HepG2 (cell line): ENCODE measurements around the gene NUDT8. TPM values are rescaled to one million over a fixed set of nuclear protein-coding genes. Genes with fewer than 3 reads are reported as not detected.
A peak's percentile ranks its signal among the peaks of the same experiment; 100 is the strongest.

Experiments used
- CCAR2 ChIP-seq: fragments of 200-400 bp; formaldehyde crosslinking; optimal IDR thresholded peaks from 2 replicates; pipeline ENCODE3; 2018; ENCODE audit warnings: low read depth, mild to moderate bottlenecking, low read length, moderate library complexity
- DPF2 ChIP-seq: sonication (generic); formaldehyde crosslinking; IDR thresholded peaks from 2 replicates; pipeline ENCODE4 v1.4.0; 2020; ENCODE audit warnings: mild to moderate bottlenecking, low read depth, missing genetic modification reagents, borderline replicate concordance
- HDAC6 ChIP-seq: fragments of 200-600 bp; sonication (generic); IDR thresholded peaks from 2 replicates; pipeline ENCODE4 v1.7.0; 2017; ENCODE audit warnings: mild to moderate bottlenecking, antibody characterized with exemption, low read length, low read depth
- IRF9 ChIP-seq: sonication (generic); formaldehyde crosslinking; IDR thresholded peaks from 2 replicates; pipeline ENCODE4 v1.8.0; 2022; ENCODE audit warnings: missing genetic modification reagents, mild to moderate bottlenecking, borderline replicate concordance
- MED8 ChIP-seq: sonication (generic); formaldehyde crosslinking; IDR thresholded peaks from 2 replicates; pipeline ENCODE4 v1.8.1; 2023; ENCODE audit warnings: mild to moderate bottlenecking, missing genetic modification reagents; ENCODE audit not compliant: insufficient replicate concordance
- REXO4 ChIP-seq: sonication (generic); formaldehyde crosslinking; IDR thresholded peaks from 2 replicates; pipeline ENCODE4 v1.8.0; 2022; ENCODE audit warnings: missing genetic modification reagents, mild to moderate bottlenecking, borderline replicate concordance
- TOPORS ChIP-seq: sonication (generic); formaldehyde crosslinking; IDR thresholded peaks from 2 replicates; pipeline ENCODE4 v1.8.0; 2023; ENCODE audit warnings: mild to moderate bottlenecking, missing genetic modification reagents
- ZBTB40 ChIP-seq, 2 experiments: fragments of 450-650 bp in 1 of 2; sonication (generic) in 1 of 2; formaldehyde crosslinking in 1 of 2; IDR thresholded peaks; 2 replicates each; pipeline versions ENCODE4 v1.6.1 to v1.8.0; 2016 to 2022; ENCODE audit warnings: antibody characterized with exemption in 1 of 2, mild to moderate bottlenecking in 1 of 2, missing genetic modification reagents in 1 of 2
- ZNF232 ChIP-seq: sonication (generic); formaldehyde crosslinking; IDR thresholded peaks from 2 replicates; pipeline ENCODE4 v1.4.0; 2020; ENCODE audit warnings: missing genetic modification reagents, borderline replicate concordance
- ZNF292 ChIP-seq: sonication (generic); formaldehyde crosslinking; IDR thresholded peaks from 2 replicates; pipeline ENCODE4 v1.8.1; 2022; ENCODE audit warnings: mild to moderate bottlenecking, low read depth, missing genetic modification reagents, borderline replicate concordance
- ZNF572 ChIP-seq: sonication (generic); formaldehyde crosslinking; IDR thresholded peaks from 2 replicates; pipeline ENCODE4 v1.5.1; 2020; ENCODE audit warnings: mild to moderate bottlenecking, missing genetic modification reagents
- ZNF616 ChIP-seq: sonication (generic); formaldehyde crosslinking; IDR thresholded peaks from 2 replicates; pipeline ENCODE4 v1.5.0; 2020; ENCODE audit warnings: low read depth, mild to moderate bottlenecking, missing genetic modification reagents
- ZNF839 ChIP-seq: sonication (generic); formaldehyde crosslinking; IDR thresholded peaks from 2 replicates; pipeline ENCODE4 v1.4.0; 2020; ENCODE audit warnings: missing genetic modification reagents, mild to moderate bottlenecking, borderline replicate concordance
- polyA plus RNA-seq, 8 experiments: library from polyadenylated mRNA; depleted of rRNA in 3 of 8; stranded (reverse) in 7 of 8; unstranded in 1 of 8; fragments of >200 nt; fragmentation: Illumina TruSeq in 4 of 8; extraction: Trizol in 4 of 8; gene quantifications; 2 replicates each; pipeline versions ENCODE4 v1.2.1 to v1.2.3, GENCODE V29; 2011 to 2016; ENCODE audit warnings: low read depth in 4 of 8, missing spikeins in 1 of 8, mixed read lengths in 1 of 8; ENCODE audit not compliant: insufficient read depth in 1 of 8
- total RNA-seq, 5 experiments: library from RNA; depleted of rRNA; stranded (reverse); fragments of >200 nt; fragmentation: Illumina TruSeq; extraction: Trizol; gene quantifications; 2 replicates each; pipeline ENCODE4 v1.2.3, GENCODE V29; 2016; ENCODE audit warnings: low read depth in 1 of 5
- TF ChIP-seq, protein P1 (sequence below): IDR thresholded peaks from 2 replicates; pipeline ENCODE4 v1.6.1; 2016

Gene NUDT8
- total and polyA plus RNA-seq, 2 of the 13 experiments (the other 11 are each of a cell fraction or from before 2014, with no cell fraction given) = 6.7 to 25.8 TPM

- TF ChIP-seq ZBTB40 (IDR thresholded peaks at IDR 0.05) (no peak), ZBTB40 (CRISPR knock-in tag; IDR thresholded peaks at IDR 0.05) (no peak), CCAR2 (no peak), HDAC6 (no peak), ZNF616 (CRISPR knock-in tag) (no peak), ZNF232 (CRISPR knock-in tag) (no peak), TOPORS (CRISPR knock-in tag) (no peak), IRF9 (no peak), ZNF572 (CRISPR knock-in tag) (no peak), DPF2 (CRISPR knock-in tag) (no peak), ZNF839 (no peak), REXO4 (CRISPR knock-in tag) (no peak), MED8 (no peak), ZNF292 (CRISPR knock-in tag) (0 out of 2 replicates have a peak, but pooled peaks have one; percentile 42)
- TF ChIP-seq, protein P1, sequence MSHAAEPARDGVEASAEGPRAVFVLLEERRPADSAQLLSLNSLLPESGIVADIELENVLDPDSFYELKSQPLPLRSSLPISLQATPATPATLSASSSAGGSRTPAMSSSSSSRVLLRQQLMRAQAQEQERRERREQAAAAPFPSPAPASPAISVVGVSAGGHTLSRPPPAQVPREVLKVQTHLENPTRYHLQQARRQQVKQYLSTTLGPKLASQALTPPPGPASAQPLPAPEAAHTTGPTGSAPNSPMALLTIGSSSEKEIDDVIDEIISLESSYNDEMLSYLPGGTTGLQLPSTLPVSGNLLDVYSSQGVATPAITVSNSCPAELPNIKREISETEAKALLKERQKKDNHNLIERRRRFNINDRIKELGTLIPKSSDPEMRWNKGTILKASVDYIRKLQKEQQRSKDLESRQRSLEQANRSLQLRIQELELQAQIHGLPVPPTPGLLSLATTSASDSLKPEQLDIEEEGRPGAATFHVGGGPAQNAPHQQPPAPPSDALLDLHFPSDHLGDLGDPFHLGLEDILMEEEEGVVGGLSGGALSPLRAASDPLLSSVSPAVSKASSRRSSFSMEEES (CRISPR knock-in tag) = no peak
Measured at GRCh38 chr11:67648140-67648795, 18.5 kb upstream of the NUDT8 start (continued).
